ENCODE data around the gene PROS1. TPM values are rescaled to one million over a fixed set of nuclear protein-coding genes. Genes with fewer than 3 reads are reported as not detected.

Gene PROS1
- total RNA-seq, result 18.4 and 72.8 TPM in 2 replicates

DNA sequence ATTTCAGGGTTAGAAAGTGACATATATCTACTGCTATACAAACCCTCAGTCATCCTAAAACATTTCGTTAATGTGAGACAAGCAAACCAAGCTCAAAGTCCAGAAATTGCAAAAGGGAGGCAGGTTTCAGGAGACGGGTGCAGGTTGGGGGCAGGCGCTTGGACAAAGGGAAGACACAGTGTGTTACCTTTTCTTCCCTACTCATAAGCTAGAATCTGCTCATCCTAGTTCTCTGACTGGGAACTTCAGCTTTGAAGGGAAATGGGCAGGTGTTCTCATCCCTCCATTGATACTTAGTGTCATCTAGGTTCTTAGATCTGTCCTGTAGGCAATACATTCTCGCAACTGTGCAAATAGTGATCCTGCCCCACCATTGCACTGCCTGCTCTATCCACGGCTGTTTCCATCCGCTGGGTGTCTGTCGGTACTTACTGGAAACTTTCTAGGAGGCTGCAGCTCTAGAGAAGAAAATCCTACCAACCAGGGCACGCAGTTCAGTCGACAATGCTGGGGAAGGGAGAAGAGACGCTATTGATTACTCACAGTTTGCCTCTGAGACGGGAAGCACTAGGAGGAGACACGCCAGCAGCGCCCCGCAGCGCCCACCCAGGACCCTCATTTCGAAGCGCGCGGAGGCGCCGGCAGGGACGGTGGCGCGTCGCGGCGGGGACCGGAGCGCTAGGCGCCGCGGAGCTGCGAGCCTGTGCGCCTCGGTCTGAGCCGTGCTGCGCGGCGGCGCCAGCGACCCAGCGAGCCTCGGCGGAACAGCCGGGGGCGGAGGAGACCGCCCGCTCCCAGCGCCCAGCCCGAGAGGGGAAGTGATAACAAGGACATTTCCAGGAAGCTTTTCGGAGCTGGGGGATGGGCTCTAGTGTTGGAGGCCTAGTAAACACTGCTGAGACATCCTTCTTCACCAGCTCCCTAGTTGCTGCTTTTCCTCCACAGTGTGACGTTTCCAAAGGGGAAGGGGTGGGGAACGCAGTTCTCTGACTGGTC is at the start of gene PROS1:
PROS1 (minus strand) TSS at position 766 of the 996 bp plus-strand sequence; CDS start at position 619, 147 bp downstream.

DNA sequence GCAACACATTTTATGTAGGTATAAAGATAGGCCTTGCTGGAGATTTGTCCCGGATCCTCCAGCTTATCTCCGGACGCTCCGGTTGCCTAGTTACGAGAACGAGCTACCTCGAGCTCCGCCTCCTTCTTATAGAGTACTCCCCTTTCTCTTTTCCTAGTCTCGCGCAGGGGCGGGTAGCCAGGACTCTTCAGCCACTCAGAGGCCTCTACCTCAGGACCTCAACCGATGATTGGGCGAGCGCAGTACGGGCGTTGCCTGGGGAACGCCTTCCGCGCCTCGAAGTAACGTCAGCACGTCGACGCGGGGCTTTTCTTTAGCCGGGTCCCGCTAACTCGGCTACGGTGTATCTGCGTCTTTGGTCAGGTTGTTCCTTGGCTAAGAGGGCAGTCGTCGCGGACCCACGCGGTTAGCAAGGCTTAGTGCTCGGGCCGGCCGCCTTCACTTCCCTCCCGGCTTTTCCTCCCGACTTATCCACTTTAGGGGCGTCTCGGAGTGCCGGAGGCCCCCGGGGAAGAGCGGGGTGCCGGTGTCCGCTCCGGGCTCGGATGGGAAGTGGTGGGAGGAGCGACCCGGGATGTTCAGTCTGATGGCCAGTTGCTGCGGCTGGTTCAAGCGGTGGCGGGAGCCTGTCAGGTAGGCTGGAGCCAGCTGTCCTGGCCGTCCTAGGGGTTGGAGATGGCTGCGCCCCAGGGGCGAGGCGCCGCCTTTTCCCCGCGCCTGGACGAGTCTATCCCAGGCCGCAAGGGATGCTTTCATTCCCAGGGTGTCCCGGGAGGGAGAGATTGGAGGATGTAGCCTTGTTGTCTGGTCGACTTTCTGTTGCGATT is 6.4 kb upstream of the PROS1 start, which contains the start of gene ARL13B:
ARL13B (plus strand) TSS at position 306 of the 827 bp plus-strand sequence; CDS start at position 575, 269 bp downstream.

Other genes with a start within 250 kb of the PROS1 start
- 7.1 and 9.5 TPM in 2 replicates for gene ARL13B, start 6.3 kb upstream of the PROS1 start, total RNA-seq
- gene STX19, start 54.7 kb upstream of the PROS1 start, total RNA-seq, result 0.07 and 0.10 TPM in 2 replicates
- gene DHFR2, start 89.0 kb upstream of the PROS1 start, total RNA-seq, result 4.3 and 4.4 TPM in 2 replicates
- gene NSUN3, start 89.2 kb upstream of the PROS1 start, total RNA-seq, result 19.5 and 22.0 TPM in 2 replicates